HG03280 (cell line): ENCODE results near the gene NCLN.
A peak's percentile ranks its signal among the peaks of the same experiment; 100 is the strongest.
"Not testable (repeated sequence)": the region's sequence is repeated elsewhere in the genome, so short reads cannot be mapped to it uniquely, and the experiment has no call there.

ENCODE experiments used
- ATAC-seq: cut with Tn5 transposase; IDR thresholded peaks from one replicate; pipeline ENCODE4 v1.9.1; 2021; ENCODE audit warnings: mild to moderate bottlenecking, moderate library complexity; ENCODE audit not compliant: unreplicated experiment

NCLN gene

DNA sequence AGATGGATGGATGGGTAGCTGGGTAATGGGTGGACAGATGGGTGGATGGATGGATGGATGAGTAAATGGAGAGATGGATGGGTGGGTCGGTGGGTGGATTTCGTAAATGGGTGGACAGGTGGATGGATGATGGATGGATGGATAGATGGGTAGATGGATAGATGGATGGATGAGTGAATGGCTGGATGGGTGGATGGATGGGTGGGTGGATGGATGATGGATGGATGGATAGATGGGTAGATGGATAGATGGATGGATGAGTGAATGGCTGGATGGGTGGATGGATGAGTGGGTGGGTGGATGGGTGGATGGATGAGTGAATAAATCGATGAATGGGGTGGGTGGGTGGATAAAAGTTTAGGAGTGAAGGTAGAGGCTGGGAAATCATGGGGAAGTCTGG is 31.3 kb upstream of the NCLN start:
- ATAC-seq = not testable (repeated sequence)

DNA sequence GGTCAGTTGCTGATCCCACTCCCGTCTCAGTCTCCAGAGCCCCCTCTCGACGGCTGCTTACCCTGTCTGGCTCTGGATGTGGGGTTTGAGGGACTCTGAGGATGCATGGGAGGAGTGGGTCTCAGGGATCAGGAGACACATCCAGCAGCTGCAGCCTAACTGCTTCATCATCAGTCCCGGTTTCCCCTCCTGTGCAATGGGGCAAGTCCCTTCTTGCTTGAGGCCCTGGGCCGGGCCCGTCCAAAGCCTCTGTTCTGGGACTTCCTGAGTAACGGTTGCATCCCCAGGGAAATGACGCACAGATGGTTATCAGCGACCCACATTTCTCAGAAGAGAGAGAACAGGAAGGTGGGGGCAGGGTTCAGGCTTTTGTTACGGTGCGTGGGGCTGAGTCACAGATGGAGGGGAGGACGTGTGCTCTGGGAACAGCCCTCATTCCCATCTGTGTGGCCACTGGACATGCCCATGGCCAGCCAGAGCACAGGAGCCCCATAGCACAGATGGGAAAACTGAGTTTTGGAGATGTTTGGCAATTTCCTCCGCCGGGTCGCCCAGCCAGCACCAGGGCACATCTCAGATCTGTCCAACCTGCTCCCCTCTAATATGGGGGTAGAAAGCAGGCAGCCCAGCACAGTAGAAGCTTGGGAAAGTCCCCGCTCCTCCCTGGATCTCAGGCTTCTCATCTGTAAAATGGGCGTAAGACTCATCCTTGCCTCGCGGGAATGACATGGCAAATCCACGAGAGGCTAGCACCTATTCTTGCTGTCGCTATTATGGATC is 30.6 kb upstream of the NCLN start:
- ATAC-seq = no peak

DNA sequence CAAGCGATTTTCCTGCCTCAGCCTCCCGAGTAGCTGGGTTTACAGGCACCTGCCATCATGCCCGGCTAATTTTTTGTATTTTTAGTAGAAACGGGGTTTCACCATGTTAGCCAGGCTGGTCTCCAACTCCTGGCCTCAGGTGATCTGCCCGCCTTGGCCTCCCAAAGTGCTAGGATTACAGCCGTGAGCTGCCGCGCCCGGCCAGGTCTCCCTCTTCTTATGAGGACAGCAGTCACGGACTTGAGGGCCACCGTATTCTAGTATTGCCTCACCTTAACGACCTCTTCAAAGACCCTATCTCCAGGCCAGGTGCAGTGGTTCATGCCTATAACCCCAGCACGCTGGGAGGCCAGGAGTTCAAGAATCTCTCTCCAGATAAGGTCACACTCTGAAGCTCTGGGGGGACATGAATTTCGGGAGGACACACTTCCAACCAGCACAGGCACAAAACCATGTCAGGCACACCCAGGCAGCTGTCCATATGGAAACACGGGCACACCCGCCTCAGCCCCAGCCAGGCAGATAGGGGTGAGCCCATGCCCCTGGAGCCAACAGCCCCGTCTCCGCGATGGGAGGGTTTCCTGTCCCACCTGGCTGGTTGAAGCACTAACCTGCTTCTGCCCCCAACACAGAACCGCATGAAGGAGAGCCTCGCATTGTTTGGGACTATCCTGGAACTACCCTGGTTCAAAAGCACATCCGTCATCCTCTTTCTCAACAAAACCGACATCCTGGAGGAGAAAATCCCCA is 28.5 kb upstream of the NCLN start:
- ATAC-seq = no peak

DNA sequence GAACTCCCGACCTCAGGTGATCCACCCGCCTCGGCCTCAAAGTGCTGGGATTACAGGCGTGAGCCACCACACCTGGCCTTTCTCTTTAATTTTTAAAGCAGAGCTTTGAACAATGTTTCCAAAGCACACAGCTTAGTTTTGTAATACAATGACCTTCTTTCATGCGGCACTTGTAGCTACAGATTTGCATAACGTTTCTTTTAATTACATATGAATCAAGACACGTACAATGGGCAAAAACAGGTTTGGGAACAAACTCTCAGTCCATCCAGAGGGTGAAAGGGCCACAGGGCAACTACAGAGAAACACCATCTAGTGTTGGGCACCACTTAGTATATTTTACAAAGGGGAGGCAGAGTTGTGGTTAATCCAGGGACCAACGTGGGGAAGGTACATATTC is 26.2 kb upstream of the NCLN start:
- ATAC-seq = no peak

DNA sequence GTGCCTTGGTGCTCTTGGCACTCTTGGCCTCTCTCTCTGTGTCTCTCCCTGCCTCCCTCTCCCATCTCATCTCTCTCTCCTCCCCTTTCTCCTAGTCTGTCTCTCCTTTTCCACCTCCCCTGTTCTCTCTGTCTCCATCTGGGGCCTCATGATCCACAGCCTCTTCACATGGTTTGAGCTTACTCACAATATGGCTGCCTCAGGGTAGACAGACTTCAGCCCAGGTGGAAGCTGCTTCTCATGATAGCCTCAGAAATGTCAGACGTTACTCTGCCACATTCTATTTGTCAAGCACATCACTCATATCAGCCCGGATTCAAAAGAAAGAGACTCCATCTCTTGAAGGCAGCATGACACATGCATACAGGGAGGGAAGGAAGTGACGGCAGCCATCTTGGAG is 25.5 kb upstream of the NCLN start:
- ATAC-seq = no peak

DNA sequence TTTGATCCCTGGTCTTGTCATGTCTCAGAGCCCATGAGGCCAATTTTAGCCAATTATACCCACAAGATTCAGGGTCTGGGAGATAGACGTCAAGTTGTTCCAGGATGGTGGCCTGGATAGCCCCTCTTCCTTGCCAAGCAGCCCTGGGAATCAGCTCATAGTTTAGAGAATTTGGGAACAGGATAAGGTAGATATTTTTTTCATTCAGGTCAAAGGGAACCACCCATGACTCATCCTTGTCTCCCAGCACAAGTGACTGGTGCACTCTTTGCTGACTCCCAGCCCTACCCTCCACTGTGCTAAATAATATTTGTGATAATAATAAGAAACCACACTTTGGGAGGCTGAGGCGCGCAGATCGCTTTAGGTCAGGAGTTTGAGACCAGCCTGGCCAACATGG is 24.3 kb upstream of the NCLN start:
- ATAC-seq = no peak

DNA sequence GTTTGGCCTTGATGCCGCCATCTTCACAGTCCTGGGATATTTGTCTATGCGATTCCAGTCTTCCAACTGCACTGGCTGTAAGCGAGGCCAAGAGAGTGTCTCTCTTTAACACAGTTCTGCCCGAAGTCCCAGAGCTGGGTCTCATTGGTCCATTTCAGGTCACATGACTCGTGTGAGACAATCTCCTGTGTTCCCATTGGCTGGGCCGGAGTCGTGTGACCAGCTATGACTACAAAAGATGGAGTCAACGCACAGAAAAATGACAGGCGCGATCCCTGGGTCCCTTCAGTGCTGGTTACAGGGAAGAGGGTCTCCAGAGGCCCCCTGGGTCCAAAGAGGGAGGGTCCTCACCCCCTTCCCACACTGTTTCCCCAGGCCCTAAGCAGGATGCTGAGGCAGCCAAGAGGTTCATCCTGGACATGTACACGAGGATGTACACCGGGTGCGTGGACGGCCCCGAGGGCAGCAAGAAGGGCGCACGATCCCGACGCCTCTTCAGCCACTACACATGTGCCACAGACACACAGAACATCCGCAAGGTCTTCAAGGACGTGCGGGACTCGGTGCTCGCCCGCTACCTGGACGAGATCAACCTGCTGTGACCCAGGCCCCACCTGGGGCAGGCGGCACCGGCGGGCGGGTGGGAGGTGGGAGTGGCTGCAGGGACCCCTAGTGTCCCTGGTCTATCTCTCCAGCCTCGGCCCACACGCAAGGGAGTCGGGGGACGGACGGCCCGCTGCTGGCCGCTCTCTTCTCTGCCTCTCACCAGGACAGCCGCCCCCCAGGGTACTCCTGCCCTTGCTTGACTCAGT is 23.1 kb upstream of the NCLN start:
- ATAC-seq = no peak

DNA sequence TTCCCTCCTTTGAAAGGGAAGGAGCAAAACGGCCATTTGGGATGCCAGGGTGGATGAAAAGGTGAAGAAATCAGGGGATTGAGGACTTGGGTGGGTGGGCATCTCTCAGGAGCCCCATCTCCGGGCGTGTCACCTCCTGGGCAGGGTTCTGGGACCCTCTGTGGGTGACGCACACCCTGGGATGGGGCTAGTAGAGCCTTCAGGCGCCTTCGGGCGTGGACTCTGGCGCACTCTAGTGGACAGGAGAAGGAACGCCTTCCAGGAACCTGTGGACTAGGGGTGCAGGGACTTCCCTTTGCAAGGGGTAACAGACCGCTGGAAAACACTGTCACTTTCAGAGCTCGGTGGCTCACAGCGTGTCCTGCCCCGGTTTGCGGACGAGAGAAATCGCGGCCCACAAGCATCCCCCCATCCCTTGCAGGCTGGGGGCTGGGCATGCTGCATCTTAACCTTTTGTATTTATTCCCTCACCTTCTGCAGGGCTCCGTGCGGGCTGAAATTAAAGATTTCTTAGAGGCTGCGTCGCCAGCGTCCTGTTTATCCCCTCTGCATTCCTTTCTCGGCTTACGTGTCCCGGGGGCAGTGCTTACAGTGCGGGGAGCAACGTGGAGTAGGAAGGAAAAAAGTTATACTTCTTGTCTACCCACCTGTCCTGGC is 22.4 kb upstream of the NCLN start:
- no peak for ATAC-seq

DNA sequence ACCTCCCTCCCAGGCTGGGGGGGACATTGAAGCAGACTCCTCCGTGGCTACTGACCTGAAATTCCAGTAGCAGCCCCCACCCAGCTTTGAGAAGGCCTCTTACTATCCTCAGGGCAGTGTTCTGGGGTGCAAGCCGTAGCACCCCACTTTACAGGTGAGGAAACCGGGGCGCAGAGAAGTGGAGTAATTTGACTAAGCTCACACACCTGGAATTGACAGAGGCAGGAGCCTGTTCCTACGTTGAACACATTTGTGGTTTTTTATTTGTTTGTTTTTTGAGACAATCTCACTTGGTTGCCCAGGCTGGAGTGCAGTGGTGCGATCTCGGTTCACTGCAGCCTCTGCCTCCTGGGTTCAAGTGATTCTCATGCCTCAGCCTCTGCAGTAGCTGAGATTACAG is 21.8 kb upstream of the NCLN start:
- ATAC-seq = no peak

DNA sequence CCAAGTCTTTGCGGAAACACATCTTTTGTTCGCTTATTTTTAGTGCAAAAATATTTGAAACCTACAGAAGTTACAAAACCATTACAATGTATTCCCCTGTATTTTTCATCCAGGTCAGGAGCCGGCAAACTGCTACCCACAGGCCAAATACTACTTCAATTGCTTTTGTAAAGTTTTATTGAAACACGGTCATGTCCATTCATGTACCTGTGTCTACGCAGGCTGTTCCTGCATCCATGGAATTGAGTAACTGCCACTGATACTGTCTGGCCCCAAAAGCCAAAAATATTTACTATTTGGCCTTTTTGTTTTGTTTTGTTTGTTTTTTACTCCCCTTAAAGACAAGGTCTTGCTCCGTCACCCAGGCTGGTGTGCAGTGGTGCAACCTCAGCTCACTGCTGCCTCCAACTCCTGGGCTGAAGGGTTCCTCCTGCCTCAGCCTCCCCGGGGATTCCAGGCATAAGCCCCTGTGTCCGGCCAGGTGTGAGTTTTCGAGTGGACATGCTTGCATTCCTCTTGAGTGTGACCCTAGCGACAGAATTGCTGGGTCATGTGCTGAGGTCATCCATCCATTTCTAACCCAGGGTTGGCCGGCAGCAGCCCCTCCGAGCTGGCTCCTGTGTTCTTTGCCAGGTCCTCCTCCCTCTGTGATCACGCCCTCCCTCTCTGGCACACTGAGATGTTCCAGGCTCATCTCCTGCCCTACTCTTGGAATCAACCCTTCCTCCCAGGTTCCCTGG is 18.0 kb upstream of the NCLN start:
- no peak for ATAC-seq

DNA sequence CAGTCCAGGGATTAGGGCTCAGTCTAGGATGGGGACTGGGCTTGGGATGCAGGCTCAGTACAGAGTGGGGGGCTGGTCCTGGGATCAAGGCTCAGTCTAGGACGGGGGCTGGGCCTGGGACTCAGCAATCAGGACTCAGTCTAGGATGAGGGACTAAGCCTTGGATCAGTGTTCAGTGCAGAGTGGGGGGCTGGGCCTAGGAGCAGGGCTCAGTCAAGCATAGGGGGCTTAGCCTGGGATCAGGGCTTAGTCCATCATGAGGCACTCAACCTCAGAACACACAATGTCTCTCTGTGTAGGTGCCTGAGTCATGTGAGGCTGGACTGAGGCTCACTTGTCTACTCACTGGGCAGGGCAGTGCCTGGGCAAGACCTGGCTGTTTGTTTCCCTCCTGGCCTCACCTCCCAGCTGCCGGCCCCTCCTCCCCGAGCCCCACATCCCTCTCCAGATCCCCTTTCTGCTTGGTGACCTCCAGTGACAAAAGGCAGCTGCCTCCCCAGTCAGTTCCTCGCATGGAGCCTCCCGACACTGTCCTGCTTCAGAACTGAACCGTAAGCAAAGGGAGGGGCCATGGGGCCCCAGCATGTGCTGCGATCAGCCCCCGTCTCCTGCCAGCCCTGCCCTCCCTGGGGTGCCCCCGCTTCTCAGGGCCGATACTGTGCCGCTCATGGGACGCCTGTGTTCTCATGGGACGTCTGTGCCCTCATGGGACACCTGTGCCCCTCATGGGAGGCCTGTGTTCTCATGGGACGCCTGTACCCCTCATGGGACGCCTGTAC is 13.6 kb upstream of the NCLN start:
- no peak for ATAC-seq

DNA sequence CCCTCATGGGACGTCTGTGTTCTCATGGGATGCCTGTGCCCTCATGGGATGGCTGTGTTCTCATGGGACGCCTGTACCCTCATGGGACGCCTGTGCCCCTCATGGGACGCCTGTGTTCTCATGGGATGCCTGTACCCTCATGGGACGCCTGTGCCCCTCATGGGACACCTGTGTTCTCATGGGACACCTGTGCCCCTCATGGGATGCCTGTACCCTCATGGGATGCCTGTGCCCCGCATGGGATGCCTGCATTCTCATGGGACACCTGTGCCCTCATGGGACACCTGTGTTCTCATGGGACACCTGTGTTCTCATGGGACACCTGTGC is 13.1 kb upstream of the NCLN start:
- ATAC-seq = not testable (repeated sequence)

DNA sequence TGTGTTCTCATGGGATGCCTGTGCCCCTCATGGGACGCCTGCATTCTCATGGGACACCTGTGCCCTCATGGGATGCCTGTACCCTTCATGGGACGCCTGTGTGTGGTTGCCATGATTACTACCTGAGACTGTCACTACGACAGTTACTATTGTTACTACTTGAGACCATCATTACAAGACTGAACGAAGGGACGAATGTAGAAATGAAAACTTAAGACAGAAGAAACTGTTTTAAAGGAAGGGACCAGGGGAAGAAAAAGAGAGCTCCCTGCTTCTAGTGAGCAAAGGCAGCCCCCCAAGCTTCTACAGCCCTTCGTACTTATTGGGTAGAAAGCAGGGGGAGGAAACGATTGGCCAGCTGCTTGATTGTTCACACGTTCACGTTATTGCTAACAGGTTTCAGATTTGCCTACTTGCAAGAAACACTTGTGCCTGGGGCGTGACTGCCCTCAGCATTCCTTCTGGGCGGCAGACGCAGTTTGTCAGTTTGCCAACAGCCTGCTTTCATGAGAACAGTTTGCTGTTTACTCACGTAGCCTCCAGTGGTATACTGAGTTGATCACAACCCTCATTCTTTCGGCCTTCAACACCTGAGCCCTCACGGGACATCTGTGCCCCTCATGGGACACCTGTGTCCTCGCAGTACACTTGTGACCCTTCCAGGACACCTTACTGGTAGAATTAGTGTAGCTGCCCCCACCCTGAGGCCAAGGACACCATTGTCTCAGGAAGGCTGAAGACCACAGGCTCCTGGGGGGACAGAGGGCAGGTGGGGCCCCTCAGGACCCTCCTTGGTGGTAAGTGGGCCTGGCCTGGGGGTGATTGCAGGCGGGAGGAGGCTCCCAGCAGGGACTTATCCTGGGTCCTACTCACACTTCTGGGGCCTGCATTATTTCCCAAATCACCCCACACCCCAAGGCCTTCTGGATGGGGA is 9.7 kb upstream of the NCLN start:
- ATAC-seq = no peak

DNA sequence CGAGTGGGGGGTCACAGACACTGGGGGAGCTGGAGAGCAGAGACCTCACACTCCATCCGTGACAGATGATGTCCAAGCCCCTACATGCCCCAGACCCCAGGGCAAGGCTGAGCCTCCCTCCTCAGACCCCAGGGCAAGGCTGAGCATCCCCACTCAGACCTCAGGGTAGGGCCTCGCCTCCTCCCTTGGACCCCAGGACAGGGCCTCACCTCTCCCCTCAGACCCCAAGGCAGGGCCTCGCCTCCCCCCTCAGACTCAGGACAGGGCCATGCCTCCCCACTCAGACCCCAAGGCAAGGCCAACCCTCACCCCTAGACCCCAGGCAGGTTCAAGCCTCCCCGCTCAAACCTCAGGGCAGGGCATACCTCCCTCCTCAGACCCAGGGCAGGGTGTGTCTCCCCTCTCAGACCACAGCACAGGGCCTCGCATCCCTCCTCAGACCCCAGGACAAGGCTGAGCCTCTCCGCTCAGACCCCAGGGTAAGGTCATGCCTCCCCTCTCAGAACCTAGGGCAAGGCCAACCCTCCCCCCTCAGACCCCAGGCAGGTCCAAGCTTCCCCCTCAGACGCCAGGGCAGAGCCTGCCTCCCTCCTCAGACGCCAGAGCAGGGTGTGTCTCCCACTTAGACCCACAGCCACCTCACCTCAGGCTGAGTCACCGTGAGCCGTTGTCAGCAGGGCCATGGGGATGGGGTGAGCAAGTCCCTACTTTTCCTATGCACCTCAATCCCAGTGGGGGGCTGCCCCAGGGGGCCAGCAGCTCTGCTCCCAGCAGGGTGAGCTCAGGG is 8.8 kb upstream of the NCLN start:
- no peak for ATAC-seq

DNA sequence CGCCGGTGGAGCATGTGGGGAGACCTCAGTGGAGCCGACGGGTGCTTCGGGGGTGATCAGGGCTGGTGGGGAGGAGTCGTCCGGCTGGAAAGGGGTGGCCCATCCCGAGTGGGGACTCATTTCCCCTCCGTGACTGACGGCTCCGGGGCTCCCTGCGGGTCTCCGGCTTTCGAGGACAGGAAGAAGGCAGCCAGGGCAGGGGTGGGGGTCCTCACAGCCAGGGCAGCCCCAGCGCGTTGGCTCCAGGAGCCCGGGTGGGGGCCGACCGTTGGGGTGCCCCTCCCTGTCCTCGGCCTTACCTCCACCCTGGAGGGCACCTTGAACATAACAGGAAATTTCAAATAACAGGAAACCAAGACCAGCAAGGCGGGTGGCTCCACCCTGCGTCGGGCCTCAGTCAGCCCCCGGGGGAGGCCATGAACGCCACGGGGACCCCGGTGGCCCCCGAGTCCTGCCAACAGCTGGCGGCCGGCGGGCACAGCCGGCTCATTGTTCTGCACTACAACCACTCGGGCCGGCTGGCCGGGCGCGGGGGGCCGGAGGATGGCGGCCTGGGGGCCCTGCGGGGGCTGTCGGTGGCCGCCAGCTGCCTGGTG is 7.3 kb upstream of the NCLN start, which contains the start of gene S1PR4:
Gene S1PR4, plus strand, starts transcription at position 393 of the 596 bp plus-strand sequence. Its CDS starts 24 bp downstream, at position 417.
- ATAC-seq = peak; percentile 48

DNA sequence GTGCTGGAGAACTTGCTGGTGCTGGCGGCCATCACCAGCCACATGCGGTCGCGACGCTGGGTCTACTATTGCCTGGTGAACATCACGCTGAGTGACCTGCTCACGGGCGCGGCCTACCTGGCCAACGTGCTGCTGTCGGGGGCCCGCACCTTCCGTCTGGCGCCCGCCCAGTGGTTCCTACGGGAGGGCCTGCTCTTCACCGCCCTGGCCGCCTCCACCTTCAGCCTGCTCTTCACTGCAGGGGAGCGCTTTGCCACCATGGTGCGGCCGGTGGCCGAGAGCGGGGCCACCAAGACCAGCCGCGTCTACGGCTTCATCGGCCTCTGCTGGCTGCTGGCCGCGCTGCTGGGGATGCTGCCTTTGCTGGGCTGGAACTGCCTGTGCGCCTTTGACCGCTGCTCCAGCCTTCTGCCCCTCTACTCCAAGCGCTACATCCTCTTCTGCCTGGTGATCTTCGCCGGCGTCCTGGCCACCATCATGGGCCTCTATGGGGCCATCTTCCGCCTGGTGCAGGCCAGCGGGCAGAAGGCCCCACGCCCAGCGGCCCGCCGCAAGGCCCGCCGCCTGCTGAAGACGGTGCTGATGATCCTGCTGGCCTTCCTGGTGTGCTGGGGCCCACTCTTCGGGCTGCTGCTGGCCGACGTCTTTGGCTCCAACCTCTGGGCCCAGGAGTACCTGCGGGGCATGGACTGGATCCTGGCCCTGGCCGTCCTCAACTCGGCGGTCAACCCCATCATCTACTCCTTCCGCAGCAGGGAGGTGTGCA is 6.6 kb upstream of the NCLN start:
- peak; percentile 28 for ATAC-seq
